ENCODE results near the gene CPD. TPM values are rescaled to one million over a fixed set of nuclear protein-coding genes. Genes with fewer than 3 reads are reported as not detected.

The CPD gene
- total and polyA plus RNA-seq, 8 donors: 4.1 to 278 (median 22.0) TPM

GRCh38 chr17:30361766-30362279 lies 16.9 kb upstream of the CPD start:
- WGBS, 5 donors: 94 to 99% (median 96%) methylated on average over 4 of the region's 4 CpGs
- H3K4me1 ChIP-seq: peaks cover 0 to 4% (median 0%) of the 10 kb centered on the region in 4 donors
- peaks cover 0 to 13% (median 9%) of the 10 kb centered on the region in 4 donors for H3K9me3 ChIP-seq
- DNase-seq: no peak
- no peaks in the 10 kb centered on the region for H3K36me3 ChIP-seq
- no peak overlapping the region for H3K27ac ChIP-seq
- intact Hi-C loops (cut with DNase I; ENCODE audit: low total_unique reads): no loop called here
- H3K4me3 ChIP-seq: no peak overlapping the region
- no peak for TF ChIP-seq POLR2AphosphoS5 (IDR thresholded peaks at IDR 0.05)
- no peak for TF ChIP-seq EP300 (IDR thresholded peaks at IDR 0.05)
- no peak for TF ChIP-seq POLR2A (IDR thresholded peaks at IDR 0.05)
- TF ChIP-seq CTCF (IDR thresholded peaks at IDR 0.05): no peak
- no peaks in the 10 kb centered on the region for H3K27me3 ChIP-seq

GRCh38 chr17:30363715-30364202 lies 15.0 kb upstream of the CPD start:
- intact Hi-C loops (cut with DNase I; ENCODE audit: low total_unique reads): no loop called here
- peaks cover 0 to 13% (median 9%) of the 10 kb centered on the region in 4 donors for H3K9me3 ChIP-seq
- TF ChIP-seq CTCF (IDR thresholded peaks at IDR 0.05) (no peak), POLR2A (IDR thresholded peaks at IDR 0.05) (no peak), POLR2AphosphoS5 (IDR thresholded peaks at IDR 0.05) (peak in 2 of 3 donors; percentile 20 to 52), EP300 (IDR thresholded peaks at IDR 0.05) (no peak)
- H3K27me3 ChIP-seq: no peaks in the 10 kb centered on the region
- H3K4me1 ChIP-seq: peaks cover 0 to 4% (median under 1%) of the 10 kb centered on the region in 4 donors
- no peak overlapping the region for H3K4me3 ChIP-seq
- 38 to 72% (median 53%) methylated on average over 1 of the region's 1 CpG for WGBS, 5 donors
- peak overlapping the region in 2 of 5 donors; percentile 59 to 65 for H3K27ac ChIP-seq
- H3K36me3 ChIP-seq: no peaks in the 10 kb centered on the region
- DNase-seq: peak; percentile 51 to 56

GRCh38 chr17:30366536-30366935 lies 12.2 kb upstream of the CPD start:
- WGBS, 5 donors: 65 to 89% (median 84%) methylated on average over 3 of the region's 3 CpGs
- no peak overlapping the region for H3K27ac ChIP-seq

More at GRCh38 chr17:30366536-30366935, 12.2 kb upstream of the CPD start:
- Histone ChIP-seq H3K4me1 (peaks cover 0 to 20% (median 5%) of the 10 kb centered on the region in 4 donors), H3K27me3 (no peaks in the 10 kb centered on the region), H3K4me3 (no peak overlapping the region), H3K36me3 (no peaks in the 10 kb centered on the region), H3K9me3 (peaks cover 0 to 10% (median 6%) of the 10 kb centered on the region in 4 donors)
- TF ChIP-seq CTCF (IDR thresholded peaks at IDR 0.05) (no peak), POLR2AphosphoS5 (IDR thresholded peaks at IDR 0.05) (no peak), POLR2A (IDR thresholded peaks at IDR 0.05) (no peak), EP300 (IDR thresholded peaks at IDR 0.05) (no peak)
- intact Hi-C loops (cut with DNase I; ENCODE audit: low total_unique reads): no loop called here
- no peak for DNase-seq
